Colon (tissue), 2 donors: ENCODE measurements around the gene FRMD6.
"Not testable (repeated sequence)": the region's sequence is repeated elsewhere in the genome, so short reads cannot be mapped to it uniquely, and the experiment has no call there.

Experiments
- FAIRE-seq: peaks from 2 replicates; lab custom pipeline; 2012; peaks lifted over from hg19 to GRCh38; lab: Jason Lieb, UNC
- donor health status: control.
- donor health status: control.

FRMD6 gene

DNA sequence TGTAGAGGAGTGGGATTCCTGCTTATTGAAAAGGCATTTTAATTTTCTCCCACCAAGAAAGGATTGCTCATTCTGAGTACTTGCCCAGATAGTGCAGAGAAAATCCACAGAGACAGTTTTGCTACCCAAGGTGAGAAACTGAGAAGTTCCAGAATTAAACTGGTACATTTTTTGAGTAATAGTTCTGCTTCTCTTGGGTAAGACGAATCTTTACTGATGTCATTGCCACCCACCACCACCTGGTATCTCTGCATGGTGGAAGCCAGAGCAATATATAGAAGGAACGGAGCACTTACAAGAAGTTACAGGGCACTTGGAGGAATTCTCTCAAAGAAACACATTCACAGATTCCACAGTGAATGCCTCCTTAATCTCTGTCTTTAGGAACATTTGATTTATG is 20.7 kb upstream of the FRMD6 start:
- no peak for FAIRE-seq

- FAIRE-seq, result not testable (repeated sequence)
Observed at GRCh38 chr14:51633298-51633697, 18.4 kb upstream of the FRMD6 start.

GRCh38 chr14:51636109-51636508 is 15.6 kb upstream of the FRMD6 start:
- FAIRE-seq, result no peak

- FAIRE-seq, result no peak
Observed at GRCh38 chr14:51638071-51638944, 13.4 kb upstream of the FRMD6 start.

DNA sequence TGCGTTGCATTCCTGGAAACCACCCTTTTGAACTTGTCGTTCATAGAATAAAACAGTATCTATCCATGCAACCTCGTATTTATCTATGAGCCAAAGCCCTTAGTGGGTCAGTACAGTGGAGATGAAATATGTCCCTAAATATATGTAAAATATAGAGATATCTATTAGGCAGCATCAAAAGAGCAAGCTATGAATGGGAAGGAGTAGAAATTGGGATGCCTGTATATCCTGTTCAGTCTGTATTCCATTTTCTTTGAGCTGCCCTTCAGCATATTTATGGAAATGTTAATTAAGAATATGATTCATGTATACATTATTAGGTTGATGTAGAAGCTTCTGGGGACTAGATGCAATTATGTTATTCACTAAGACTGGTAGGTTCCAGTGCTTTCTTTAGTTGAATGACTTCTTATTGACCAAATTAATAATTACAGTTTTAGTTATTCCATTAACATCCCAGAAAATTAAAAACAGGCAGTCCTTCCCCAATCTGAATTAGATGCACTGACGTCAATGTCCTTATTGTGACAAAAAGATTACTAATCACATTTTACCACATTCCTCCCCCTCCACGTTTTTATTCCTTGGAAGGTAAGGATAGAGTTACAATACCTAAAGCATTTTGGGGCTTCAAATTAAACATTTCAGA is 11.9 kb upstream of the FRMD6 start:
- no peak for FAIRE-seq

- no peak for FAIRE-seq
Observed at GRCh38 chr14:51643140-51643539, 8.6 kb upstream of the FRMD6 start.

DNA sequence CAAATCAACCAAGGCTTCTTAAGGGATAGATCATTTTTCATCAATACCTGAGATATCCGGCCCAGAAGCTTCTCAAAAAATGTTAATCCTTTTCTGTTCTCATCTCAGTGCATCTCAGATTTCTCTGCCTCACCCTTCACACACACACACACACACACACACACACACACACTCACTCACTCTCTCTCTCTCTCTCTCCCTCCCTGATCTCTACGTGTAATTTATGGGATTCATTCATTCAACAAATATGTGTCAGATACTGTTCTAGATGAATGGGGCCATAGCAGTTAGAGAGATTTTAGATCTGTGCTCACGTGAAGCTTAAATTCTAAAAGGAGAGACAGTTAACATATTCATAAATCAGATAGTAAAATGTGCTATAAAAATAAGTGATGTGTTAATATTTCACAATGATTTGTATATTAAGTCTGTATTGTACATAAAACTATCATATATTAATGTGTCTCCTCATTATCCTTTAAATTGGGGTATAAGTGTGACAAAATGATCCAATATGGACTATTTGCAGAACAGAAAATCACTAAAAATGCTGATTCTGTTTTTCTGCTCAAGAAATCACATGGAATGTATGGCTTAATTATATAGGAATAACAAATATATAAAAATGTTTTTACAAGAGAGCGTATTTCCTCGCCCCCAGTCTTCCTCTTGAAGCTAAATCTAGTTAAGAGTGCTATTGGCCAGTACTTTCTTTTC is 7.3 kb upstream of the FRMD6 start:
- no peak for FAIRE-seq

- no peak for FAIRE-seq
Observed at GRCh38 chr14:51648296-51648695, 3.4 kb upstream of the FRMD6 start.

DNA sequence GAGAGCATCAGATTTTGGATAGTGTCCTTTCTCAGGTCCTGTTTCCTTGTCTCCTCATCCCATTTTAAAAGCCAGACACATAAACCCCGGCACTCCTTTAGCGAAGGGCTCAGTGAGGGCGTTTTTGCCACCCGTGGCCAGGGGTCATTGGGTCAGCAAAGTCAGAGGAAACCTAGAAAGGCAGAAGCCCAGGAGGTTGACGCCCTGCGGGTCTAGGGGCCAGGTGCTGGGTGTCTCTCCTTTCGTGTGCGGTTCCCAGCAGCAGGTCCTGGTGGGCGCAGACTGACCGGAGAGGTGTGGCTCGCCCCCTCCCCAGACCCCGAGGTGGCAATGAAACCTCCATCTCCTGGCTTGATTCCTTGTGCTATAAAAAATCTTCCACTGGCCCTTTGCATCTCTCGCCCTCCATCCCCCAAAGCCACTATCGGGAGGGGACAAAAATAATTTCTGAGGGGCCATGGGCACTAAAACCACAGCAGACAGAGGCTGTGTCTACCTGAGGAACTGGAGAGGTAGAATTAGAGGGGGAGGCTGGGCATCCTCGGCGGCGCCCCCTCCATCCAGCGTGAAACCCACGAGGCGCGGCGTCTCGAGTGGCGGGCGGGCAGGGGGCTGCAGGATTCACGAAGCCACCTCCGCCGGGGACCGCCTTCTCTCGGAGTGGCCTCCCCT is 858 bp upstream of the FRMD6 start:
- no peak for FAIRE-seq

- no peak for FAIRE-seq
Observed at GRCh38 chr14:51652168-51653078, 713 bp downstream of the FRMD6 start.

GRCh38 chr14:51653079-51653774 is 1.5 kb downstream of the FRMD6 start:
- FAIRE-seq, result no peak

DNA sequence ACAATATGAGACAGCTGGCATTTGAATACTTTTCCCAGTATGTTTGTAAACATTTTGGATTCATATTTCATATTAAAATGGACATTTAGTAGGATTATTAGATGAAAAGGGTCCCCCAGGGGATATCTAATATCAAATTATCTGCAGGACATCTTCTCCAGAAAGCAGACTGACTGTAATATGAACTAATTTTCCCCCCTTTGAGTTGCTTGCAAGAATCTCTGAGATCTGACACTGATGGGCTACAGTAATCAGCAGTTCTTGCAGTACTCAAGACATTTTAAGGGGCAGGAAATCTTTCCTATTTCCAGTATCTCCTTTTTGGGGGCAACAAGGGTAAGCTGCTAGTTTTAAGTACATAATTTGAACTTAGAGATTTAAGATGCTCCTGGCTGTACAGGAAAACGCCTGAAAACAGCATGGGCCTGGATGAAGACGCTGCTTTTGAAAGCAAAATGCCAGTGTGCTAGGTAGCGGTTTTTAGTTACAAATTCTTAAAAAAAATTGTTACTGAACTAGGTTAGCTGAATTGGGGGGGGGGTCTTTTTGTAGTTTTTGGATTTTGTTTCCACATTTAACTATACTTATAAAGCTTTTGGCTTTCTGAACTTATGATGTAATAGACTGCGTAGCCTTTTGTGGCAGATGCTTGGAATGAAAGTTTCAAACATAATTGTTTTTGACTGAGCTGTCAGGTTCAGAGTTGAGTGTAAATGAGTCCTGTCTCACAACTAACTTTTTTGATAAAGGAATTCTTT is 2.2 kb downstream of the FRMD6 start:
- no peak for FAIRE-seq

DNA sequence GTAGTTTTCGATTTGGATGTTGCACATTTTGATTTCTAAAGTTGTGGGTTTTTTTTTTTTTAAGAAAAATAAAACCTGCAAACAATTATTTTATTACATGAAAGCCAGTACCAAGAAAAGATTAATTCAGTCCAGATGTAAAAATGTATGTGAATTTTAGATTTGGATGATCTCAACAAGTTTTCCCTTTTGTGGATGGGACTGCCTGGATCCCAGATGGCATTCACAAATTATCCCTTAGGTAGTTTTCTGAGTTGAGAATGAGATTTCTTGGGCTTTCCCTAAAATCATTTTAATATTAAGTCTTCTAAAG is 2.8 kb downstream of the FRMD6 start:
- FAIRE-seq, result no peak

GRCh38 chr14:51657762-51658161 is 6.1 kb downstream of the FRMD6 start:
- no peak for FAIRE-seq

DNA sequence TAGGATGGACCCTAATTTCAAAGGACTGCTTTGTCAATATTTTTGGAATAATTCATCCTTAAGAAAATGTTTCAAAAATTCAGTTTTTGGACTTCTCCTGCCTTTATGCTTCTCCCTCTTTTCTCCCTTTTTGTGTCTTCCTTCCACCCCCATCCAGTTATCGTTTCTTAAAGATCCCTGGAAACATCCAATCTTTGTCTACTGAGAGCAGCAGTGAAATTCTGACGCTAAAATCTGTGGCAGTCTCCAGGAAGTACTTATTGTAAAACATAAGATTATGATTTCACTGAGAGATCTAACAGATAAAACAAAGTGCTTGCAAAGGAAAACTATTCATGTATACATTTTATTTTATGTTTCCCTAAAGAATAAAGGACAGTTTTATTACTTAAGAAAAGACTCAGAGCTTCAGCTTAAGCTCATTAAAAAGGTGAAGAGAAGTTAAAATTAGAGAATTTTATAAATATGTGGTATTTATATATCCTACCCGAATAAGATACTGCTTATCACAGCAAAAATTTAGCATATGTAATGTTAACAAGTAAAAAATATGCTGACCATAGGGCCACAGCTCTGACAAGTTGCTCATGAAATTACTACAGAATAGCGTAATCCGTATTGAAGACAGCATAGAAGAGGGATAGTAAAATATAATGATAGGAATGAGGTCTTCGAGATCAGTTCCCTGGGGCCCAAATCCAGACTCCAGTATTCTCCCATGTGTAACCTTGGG is 6.9 kb downstream of the FRMD6 start:
- no peak for FAIRE-seq

DNA sequence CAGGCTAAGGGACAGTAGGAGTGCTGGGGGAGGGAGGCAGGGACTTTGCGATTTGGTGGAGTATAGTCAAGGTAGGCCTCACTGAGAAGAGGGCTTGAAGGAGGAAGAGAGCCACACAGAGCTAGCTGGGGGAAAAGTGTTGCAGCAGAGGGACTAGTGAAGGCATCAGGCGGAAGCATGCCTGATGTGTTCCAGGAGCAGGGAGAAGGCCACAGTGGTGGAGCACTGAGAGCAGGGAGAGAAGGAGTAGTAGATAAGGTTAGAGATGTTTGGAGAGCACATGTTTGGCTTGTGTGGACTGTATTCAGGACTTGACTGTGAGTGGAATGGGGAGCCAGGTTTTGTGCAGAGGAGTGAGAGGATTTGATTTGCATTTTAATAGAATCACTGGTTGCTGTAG is 9.0 kb downstream of the FRMD6 start:
- FAIRE-seq, result no peak

GRCh38 chr14:51661504-51661903 is 9.8 kb downstream of the FRMD6 start:
- FAIRE-seq, result no peak

GRCh38 chr14:51663783-51664326 is 12.1 kb downstream of the FRMD6 start:
- FAIRE-seq, result no peak

DNA sequence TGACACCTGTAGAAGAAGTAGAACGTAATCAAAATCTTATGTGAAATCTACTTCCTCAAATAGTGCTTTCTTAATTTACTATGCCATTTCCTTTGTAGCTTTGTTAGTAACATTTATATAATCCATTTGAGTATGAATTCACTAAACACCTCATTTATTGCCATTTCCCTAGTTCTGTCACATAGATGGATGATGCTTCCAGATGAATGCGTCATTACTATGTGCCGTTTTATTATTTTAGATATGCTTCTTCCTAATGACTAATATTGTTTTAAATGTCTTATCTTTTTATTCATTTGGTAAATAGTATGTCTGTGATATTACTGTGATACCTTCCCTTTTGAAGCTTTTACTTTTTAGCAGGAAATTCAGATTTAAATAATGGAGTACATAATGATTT is 14.4 kb downstream of the FRMD6 start:
- FAIRE-seq, result no peak
